ENCODE results near the gene RPL28. TPM values are rescaled to one million over a fixed set of nuclear protein-coding genes. Genes with fewer than 3 reads are reported as not detected.
A peak's percentile ranks its signal among the peaks of the same experiment; 100 is the strongest.

The RPL28 gene
- total and polyA plus RNA-seq, 2 of the 13 experiments (the other 11 are each of a cell fraction or from before 2014, with no cell fraction given) = 105 to 420 TPM

GRCh38 chr19:55437410-55437809 is 51.7 kb downstream of the RPL28 start (continued):
- TF ChIP-seq RERE (CRISPR knock-in tag; IDR thresholded peaks at IDR 0.05; ENCODE audit: low read depth) (0 out of 2 replicates have a peak, but pooled peaks have one; percentile 25), BHLHE40 (IDR thresholded peaks at IDR 0.05; ENCODE audit: low read length) (no peak), MIXL1 (CRISPR knock-in tag; IDR thresholded peaks at IDR 0.05) (peak; percentile 50; the same call in 1 of the 2 replicates), GATA4 (IDR thresholded peaks at IDR 0.05; ENCODE audit: borderline replicate concordance, low read depth) (no peak), JUNB (CRISPR knock-in tag; IDR thresholded peaks at IDR 0.05; ENCODE audit: borderline replicate concordance) (0 out of 2 replicates have a peak, but pooled peaks have one; percentile 17), HDAC6 (IDR thresholded peaks at IDR 0.05; ENCODE audit: low read depth, low read length) (no peak), HMG20B (CRISPR knock-in tag; conservative IDR thresholded peaks at IDR 0.05) (no peak), ZNF331 (CRISPR knock-in tag; IDR thresholded peaks at IDR 0.05) (peak; percentile 74), ZNF660 (CRISPR knock-in tag; IDR thresholded peaks at IDR 0.05; ENCODE audit: borderline replicate concordance, low read depth) (no peak), ZNF652 (CRISPR knock-in tag; IDR thresholded peaks at IDR 0.05; ENCODE audit: borderline replicate concordance, low read depth) (no peak), SKIL (CRISPR knock-in tag; IDR thresholded peaks at IDR 0.05; ENCODE audit: borderline replicate concordance) (no peak), ARNT2 (CRISPR knock-in tag; IDR thresholded peaks at IDR 0.05; ENCODE audit: low read depth) (peak; percentile 71; the same call in 1 of the 2 replicates), CREB3 (CRISPR knock-in tag; IDR thresholded peaks at IDR 0.05) (0 out of 2 replicates have a peak, but pooled peaks have one; percentile 47), ZNF629 (CRISPR knock-in tag; conservative IDR thresholded peaks at IDR 0.05) (no peak), TMF1 (CRISPR knock-in tag; IDR thresholded peaks at IDR 0.05; ENCODE audit: low read depth) (peak; percentile 56; the same call in 1 of the 2 replicates), DMTF1 (CRISPR knock-in tag; IDR thresholded peaks at IDR 0.05) (no peak), ZNF709 (CRISPR knock-in tag; IDR thresholded peaks at IDR 0.05) (peak; percentile 59; the same call in 1 of the 2 replicates), SKI (IDR thresholded peaks at IDR 0.05; ENCODE audit: partially characterized antibody) (no peak), FOSL1 (CRISPR knock-in tag; IDR thresholded peaks at IDR 0.05; ENCODE audit: borderline replicate concordance) (no peak)

Data from HepG2 (cell line).